ENCODE results near the gene CDK9.
"Not testable (repeated sequence)": the region's sequence is repeated elsewhere in the genome, so short reads cannot be mapped to it uniquely, and the experiment has no call there.

CDK9 gene

GRCh38 chr9:127780909-127781308, 4.9 kb upstream of the CDK9 start:
- DNase-seq: not testable (repeated sequence)

GRCh38 chr9:127781806-127782205, 4.0 kb upstream of the CDK9 start:
- no peak for DNase-seq

GRCh38 chr9:127783111-127784008, 2.5 kb upstream of the CDK9 start:
- no peak for DNase-seq

- peak; percentile 83 for DNase-seq
Observed at GRCh38 chr9:127785023-127785932, 556 bp upstream of the CDK9 start.

GRCh38 chr9:127786773-127787104, 905 bp downstream of the CDK9 start:
- DNase-seq: no peak

- DNase-seq: no peak
Observed at GRCh38 chr9:127788337-127789011, 2.6 kb downstream of the CDK9 start.

GRCh38 chr9:127789179-127789578, 3.3 kb downstream of the CDK9 start:
- DNase-seq: no peak

GRCh38 chr9:127790094-127790855, 4.4 kb downstream of the CDK9 start:
- no peak for DNase-seq

- DNase-seq: no peak
Observed at GRCh38 chr9:127791085-127791484, 5.3 kb downstream of the CDK9 start.

GRCh38 chr9:127792417-127793031, 6.7 kb downstream of the CDK9 start:
- no peak for DNase-seq

- DNase-seq: no peak
Observed at GRCh38 chr9:127793093-127793708, 7.4 kb downstream of the CDK9 start.

- no peak for DNase-seq
Observed at GRCh38 chr9:127794001-127794791, 8.4 kb downstream of the CDK9 start.

- DNase-seq: peak; percentile 76
Observed at GRCh38 chr9:127796225-127796813, 10.5 kb downstream of the CDK9 start.

- peak; percentile 63 for DNase-seq
Observed at GRCh38 chr9:127796852-127797370, 11.1 kb downstream of the CDK9 start.

- no peak for DNase-seq
Observed at GRCh38 chr9:127801955-127802575, 16.2 kb downstream of the CDK9 start.

- DNase-seq: peak; percentile 83
Observed at GRCh38 chr9:127802576-127803443, 17.0 kb downstream of the CDK9 start, which contains the start of gene FPGS. TSS of gene FPGS (plus strand) at chr9:127802882. CDS start at chr9:127802925, 43 bp downstream.

GRCh38 chr9:127803507-127804352, 17.9 kb downstream of the CDK9 start:
- no peak for DNase-seq
